HG03354 (cell line): Measurements from ENCODE around the gene EGFL7.
"Not testable (repeated sequence)": the region's sequence is repeated elsewhere in the genome, so short reads cannot be mapped to it uniquely, and the experiment has no call there.

ENCODE experiments used
- ATAC-seq: cut with Tn5 transposase; IDR thresholded peaks from one replicate; pipeline ENCODE4 v1.9.1; 2021; ENCODE audit warnings: mild to moderate bottlenecking; ENCODE audit not compliant: unreplicated experiment, poor library complexity, severe bottlenecking

EGFL7 gene

DNA sequence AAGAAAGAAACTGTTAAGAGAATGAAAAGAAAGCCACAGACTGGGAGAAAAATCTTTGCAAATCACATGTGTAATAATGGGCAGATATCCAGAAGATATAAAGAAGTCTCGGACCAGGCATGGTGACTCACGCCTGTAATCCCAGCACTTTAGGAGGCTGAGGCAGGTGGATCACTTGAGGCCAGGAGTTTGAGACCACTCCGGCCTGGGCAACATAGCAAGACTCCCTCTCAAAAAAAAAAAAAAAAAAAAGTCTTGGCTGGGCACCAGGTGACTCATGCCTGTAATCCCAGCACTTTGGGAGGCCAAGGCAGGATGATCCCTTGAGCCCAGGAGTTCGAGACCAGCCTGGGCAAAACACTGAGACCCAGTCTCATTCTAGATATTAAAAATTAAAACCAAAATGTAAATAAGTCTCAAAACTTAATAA is 48.5 kb downstream of the EGFL7 start:
- ATAC-seq, result not testable (repeated sequence)

DNA sequence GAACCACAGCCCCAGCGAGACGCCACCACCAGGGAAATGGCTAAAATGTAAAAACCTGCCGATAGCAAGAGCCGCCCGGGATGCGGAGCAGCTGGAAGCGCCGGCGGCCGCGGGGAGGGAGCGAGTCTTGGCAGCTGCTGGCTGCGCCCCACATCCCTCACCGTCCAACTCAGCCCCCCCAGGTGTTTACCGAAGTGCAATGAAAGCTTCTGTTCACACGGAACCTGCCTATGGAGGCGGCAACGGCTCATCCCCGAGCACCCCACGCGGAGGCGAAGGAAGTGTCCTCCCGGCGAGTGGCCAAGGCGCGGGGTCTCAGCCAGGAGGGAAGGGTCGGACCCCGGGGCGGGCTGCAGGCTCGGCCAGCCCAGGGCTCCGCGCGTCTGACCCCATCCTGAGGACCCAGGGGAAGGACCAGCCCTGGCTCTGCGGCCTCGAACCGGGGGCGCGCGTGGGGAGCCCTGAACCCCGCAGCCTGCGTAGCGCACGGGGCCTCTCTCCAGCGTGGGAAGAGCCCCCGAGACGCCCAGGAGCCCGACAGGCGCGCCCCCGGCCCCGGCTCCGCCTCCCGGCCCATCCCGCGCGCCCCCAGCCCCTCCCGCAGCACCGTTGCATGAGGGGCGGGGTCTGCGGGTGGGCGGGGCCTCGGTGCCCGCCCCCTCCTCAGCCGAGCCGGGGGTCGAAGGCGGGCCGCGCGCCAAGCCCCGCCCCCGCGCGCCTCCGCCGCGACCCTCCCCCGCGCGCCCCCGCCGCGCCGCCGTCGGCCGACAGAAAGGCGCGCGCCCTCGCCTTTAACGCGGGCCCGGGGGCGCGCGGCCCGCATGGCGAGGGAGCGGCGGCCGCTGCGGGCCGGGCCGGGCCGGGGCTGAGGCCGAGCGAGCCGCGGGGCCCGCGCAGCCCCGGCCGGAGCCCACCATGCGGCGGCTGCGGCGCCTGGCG is 49.3 kb downstream of the EGFL7 start, which contains the start of gene DIPK1B:
Gene DIPK1B (plus strand): TSS at position 822 of the 939 bp plus-strand sequence. CDS start 94 bp downstream, at position 916.
- no peak for ATAC-seq

DNA sequence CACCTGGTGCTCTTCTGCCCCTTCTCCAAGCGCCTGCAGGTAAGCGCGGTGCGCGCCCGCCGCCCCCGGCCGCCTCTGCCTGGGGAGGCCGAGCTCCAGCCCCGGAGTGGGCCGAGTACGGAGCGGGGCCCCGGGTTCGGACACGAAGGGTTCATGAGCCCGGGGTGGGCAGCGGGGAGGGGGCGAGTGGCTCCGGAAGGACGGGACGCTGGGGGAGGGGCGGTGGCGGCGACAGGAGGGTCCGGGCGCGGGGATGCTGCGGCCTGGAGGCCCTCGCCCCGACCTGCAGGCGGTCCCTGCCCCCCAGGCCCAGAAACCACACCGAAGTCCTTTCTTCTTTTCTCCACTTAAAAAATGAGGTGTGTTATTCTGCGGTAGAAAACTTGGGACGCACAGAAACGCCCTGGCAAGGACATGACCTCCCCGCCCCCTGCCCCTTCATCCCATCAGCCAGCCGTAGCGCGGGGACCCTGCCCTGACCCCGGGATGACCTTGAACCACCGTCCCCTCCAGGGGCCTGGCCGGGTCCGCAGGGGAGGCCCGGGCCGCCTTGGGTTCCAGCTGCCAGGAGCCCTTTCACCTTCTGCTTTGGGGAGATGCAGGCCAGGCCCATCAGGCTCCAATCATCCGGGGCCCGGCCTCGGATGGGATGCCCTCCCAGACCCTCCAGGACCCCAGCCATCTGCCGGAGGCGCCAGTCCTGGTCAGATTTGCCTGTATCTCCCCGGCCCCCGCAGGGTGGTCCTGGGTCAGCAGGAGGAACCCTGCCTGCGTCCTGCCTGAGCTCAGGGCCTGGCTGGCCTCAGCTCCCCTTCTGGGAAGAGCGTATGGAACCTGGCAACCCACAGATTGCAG is 50.2 kb downstream of the EGFL7 start:
- no peak for ATAC-seq

DNA sequence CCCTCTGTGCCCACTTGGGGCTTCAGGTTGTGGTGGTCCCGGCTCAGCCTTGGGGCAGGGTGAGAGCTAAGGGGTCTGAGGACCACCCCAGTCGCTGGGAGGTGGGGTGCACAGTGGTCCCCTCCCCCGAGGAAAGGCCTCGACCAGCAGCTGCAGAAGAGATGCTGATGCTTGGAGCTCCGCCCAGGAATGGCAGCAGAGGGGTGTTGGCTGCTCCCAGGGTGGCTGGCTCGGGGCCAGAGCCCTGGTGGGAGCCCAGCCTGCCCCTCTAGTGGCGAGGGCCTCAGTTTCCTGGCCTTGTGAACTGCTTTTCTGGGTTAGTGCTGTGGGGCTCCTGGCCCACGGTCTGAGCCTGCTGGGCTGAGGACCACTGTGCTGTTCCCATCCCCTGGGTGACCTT is 50.8 kb downstream of the EGFL7 start:
- ATAC-seq, result no peak

DNA sequence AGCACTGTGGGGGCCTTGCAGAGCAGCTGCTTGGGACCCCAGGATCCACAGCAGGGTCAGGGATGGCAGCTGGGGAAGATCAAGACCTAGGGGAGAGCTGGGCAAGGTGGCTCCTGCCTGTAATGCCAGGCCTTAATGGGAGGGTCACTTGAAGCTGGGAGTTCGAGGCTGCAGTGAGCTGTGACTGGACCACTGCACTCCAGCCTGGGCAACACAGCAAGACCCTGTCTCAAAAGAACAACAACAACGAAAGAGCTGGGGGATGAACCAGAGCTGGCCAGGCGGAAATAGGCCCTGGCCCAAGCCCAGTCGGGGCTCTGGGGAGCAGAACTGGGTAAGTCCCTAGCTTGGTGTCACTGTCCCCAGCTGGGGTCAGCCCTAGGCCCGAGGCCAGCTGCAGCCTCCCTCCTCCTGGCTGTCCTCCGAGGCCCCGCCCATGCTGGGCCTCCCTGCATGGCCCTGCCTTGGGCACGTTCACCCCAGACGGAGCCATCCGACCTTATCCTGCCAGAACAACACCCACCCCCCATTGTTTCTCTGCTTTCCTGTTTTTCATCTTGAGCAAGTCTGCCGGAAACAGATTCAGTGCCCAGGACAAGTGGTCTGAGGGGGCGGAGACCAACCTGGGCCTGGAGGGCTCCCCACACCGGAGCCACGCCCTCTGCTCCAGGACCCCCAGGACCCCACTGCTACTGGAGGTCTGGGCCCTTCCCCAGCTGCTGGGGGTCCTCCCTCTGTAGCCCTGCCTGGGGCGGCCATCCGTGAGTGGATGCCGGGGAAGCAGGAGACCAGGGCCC is 51.6 kb downstream of the EGFL7 start:
- no peak for ATAC-seq

DNA sequence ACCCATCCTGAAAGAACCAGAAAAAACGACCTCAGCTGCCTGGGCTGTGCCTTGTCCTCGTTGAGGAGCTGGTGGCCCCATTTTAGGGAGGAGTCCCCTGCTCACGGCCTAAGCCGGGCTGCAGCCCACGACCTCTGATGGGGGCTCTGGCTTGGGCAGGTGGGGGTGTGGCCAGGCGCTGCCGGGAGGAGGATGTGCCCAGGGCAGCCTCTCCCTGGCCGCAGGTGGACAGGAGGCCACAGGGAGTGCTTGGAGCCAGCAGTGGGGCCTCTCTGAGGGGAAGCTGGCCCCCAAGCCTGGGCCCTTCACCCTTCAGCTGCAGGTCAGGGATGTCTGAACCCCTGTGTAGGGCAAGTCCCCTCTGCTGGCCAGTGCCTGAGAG is 52.2 kb downstream of the EGFL7 start:
- no peak for ATAC-seq

DNA sequence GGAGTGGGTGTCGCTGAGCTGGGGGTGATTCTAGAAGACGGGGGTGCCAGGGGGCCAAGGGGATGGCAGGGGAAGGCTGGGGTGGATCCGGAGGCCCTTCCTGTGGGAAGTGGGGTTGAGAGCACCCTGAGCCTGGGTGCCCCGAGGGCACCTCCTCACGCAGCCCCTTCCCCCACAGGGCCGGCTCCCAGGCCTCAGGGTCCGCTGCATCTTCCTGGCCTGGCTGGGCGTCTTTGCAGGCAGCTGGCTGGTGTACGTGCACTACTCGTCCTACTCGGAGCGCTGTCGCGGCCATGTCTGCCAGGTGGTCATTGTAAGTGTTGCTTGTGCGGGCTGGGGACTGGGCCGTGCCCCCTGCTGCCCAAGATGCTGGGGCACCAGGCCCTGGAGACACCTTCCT is 54.7 kb downstream of the EGFL7 start:
- no peak for ATAC-seq

DNA sequence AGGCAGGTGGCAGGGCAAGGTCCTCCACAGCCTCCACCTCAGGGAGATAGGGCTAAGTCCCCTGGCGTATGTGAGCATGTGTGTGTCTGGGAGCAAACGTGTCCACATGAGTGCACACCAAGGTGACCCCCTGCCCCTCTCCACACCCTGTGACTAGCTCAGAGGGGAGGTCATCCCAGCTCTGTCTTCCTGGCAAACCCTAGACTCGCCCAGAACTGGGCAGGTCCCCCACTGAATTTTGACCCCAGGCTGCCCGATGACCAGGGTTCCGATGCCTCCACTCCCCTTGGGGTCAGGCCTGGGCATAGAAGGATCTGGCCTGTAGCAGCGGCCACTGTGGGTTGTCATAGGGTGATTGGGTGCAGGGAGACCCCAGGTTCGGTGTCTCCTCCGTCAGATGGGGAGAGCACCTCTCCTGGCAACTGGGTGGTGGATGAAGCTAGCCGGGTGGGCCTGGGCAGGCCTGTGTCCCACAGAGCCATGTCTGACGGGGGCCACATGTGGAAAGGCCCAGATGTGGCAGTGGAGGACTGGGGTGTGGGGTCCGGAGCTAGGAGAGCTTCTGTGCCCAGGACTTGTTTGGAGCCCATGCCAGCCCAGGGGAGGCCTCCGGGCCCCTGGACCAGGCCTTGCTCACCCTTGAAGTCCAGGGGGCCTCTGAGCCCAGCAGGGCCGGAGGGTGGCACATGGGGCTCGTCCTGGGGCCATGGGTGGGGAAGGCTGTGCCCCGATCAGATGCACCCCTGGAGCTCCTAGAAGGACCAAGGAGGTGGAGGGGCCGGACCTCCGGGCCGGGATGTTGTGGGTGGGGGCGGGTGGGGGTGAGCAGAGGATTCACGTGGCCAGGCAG is 55.9 kb downstream of the EGFL7 start:
- ATAC-seq, result no peak

DNA sequence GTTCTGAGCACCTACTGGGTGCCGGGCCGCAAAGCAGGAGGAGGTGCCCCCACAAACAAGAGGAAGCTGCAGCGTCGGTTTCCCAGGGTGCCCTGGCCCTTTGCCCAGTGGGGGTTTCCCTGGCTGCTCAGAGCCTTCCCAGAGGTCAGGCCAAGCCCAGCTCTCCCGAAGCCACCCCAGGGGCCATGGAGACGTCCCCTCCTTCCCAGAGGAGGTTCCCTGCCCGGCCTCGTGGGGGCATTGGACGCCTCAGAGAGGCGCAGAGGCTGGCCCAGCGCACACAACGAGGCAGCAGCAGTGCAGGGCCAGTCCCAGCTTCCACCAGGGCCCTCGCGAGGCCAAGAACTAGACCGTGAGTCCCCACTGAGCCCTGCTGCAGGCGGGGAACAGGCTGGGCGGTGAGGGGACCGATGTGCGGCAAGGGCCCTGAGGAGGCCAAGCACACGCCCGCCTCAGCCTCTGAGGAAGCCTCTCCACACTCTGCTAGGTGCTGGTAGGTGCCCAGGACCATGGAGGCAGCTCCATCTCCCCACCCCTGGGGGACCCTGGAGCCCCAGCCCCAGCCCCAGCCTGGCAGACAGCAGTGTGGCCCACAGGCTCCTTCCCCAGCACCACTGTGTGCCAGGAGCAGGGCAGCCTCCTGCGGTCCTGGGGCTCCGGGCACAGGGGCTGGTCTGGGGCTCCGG is 56.6 kb downstream of the EGFL7 start:
- no peak for ATAC-seq

DNA sequence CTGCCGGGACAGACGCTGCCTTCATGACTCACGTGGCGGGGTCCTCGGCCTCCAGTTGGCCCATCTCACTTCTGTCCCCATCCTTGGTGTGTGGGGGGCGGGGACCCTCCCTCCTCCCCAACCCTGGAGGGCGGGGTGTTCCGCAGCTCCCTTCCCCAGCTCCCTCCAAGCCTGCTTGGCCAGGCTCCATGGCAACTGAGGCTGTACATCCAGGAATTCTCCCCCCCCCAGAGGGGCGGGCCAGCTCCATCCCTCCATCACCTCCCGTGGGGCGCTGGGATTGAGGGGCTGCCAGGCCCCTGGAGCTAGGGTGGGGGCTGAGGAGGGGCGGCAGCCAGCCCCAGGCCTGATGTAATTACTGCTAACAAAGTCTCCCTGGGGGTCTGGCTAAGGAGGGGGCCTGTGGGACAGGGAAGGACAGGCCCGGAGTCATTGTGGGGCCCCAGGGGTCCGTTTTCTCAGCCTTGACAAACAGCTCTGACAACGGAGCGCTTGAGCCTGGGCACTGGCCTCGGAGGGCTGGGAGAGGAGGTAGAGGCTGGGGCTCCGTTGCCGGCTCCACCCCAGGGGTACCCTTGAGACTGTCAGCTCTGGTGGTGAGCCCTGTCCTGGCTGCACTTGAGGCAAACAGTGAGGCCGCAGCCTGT is 57.7 kb downstream of the EGFL7 start:
- no peak for ATAC-seq

DNA sequence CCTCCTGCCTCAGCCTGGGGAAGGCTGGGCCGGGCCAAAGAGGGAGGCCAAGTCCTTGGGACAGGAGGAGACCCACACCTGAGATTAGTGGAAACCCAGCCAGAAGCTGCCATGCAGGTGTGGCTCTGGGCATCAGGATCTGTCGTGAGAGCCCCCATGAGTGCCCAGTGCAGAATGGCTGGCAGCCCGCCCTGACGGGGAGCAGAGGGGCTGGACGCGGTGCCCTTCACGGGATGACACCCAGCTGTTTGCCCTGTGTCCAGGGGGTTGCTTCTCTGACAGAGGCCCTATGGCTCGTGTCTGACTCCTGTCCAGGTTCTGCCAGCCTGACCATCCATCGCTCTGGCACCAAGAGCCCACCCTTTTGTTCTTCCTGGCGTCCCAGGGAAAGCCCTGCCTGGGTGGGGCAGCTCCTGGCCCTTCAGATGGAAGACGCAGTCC is 58.2 kb downstream of the EGFL7 start:
- no peak for ATAC-seq

DNA sequence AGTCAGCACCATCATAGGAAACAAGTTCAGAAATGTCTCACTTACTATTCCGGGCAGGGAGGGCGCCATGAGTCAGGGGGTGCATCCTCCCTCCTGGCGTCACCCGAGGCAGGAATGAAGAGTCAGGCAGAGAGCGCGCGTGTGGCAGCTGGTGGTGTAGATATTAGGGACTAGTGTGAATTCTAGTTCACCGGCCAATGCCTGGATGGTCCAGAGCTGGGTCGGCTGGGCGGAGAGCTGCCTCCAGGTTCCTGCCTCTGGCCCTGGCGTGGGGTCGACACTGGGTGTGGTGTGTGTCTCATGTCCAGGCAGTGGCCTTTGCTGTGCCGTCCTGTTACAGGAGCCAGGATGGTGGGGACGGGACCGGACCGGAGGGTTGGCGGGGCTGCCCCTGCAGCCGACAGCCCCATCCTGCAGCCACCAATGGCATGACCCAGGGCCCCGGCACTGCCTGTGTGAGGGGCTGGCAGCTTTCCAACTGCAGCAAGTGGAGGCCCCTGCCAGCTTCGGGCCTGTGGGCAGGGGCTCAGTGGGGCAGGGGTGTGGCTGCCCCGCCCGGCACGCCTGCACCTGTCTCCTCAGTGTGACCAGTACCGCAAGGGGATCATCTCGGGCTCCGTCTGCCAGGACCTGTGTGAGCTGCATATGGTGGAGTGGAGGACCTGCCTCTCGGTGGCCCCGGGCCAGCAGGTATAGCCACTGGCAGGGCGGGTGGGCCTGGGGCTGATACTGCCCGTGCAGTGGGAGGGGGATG is 58.8 kb downstream of the EGFL7 start:
- no peak for ATAC-seq
